CD8-positive, alpha-beta memory T cell (primary cell): Measurements from ENCODE around the gene RERE. TPM values are rescaled to one million over a fixed set of nuclear protein-coding genes. Genes with fewer than 3 reads are reported as not detected.

ENCODE experiments used
- CTCF ChIA-PET: fragments of 350-600 bp; sonication (Branson Sonifier 250); formaldehyde crosslinking; loops from one replicate; lab custom pipeline; 2021; ENCODE audit warnings: antibody characterized with exemption; lab: Charles Lee
- POLR2A ChIA-PET: fragments of 350-600 bp; sonication (Branson Sonifier 250); formaldehyde crosslinking; loops from one replicate; lab custom pipeline; 2021; ENCODE audit warnings: antibody characterized with exemption; lab: Charles Lee
- DNase-seq, 5 donors: peaks; one replicate each; pipeline versions ENCODE4 v3.0.0 to v3.0.0-alpha.2; 2020 to 2022; ENCODE audit warnings: mixed read lengths in 1 of 5
- H3K27ac ChIP-seq: one replicate; pipeline ENCODE4 v1.7.0; 2013; ENCODE audit warnings: low read depth, mild to moderate bottlenecking, low read length, moderate library complexity
- H3K27me3 ChIP-seq: 2 replicates; pipeline ENCODE4 v1.7.0; 2013; ENCODE audit warnings: low read length, mild to moderate bottlenecking; ENCODE audit not compliant: insufficient read depth, poor library complexity, severe bottlenecking
- H3K36me3 ChIP-seq: 2 replicates; pipeline ENCODE4 v1.7.0; 2013; ENCODE audit warnings: mild to moderate bottlenecking, low read length, moderate library complexity; ENCODE audit not compliant: insufficient read depth
- H3K4me1 ChIP-seq: 2 replicates; pipeline ENCODE4 v1.7.0; 2013; ENCODE audit warnings: mild to moderate bottlenecking, low read length, moderate library complexity; ENCODE audit not compliant: insufficient read depth
- H3K4me3 ChIP-seq: 2 replicates; pipeline ENCODE4 v1.7.0; 2013; ENCODE audit warnings: mild to moderate bottlenecking, low read length
- H3K9me3 ChIP-seq: 2 replicates; pipeline ENCODE4 v1.7.0; 2013; ENCODE audit warnings: mild to moderate bottlenecking, low read length
- H3K27ac Mint-ChIP-seq, 8 donors: one replicate each; pipeline ENCODE4 v1.8.0; 2020 to 2021; ENCODE audit warnings: mixed read lengths in 8 of 8, mild to moderate bottlenecking in 6 of 8, inconsistent platforms in 3 of 8, moderate library complexity in 3 of 8
- H3K27me3 Mint-ChIP-seq, 2 donors: one replicate each; pipeline ENCODE4 v1.8.0; 2020 to 2021; ENCODE audit warnings: mixed read lengths in 2 of 2, mild to moderate bottlenecking in 1 of 2, moderate library complexity in 1 of 2
- H3K36me3 Mint-ChIP-seq, 3 donors: one replicate each; pipeline ENCODE4 v1.8.0; 2020 to 2021; ENCODE audit warnings: mixed read lengths in 3 of 3, inconsistent platforms in 1 of 3, mild to moderate bottlenecking in 1 of 3
- H3K4me1 Mint-ChIP-seq, 3 donors: one replicate each; pipeline ENCODE4 v1.8.0; 2020 to 2021; ENCODE audit warnings: mixed read lengths in 3 of 3, inconsistent platforms in 1 of 3, mild to moderate bottlenecking in 1 of 3
- H3K4me3 Mint-ChIP-seq, 7 donors: one replicate each; pipeline ENCODE4 v1.8.0; 2020 to 2021; ENCODE audit warnings: mixed read lengths in 7 of 7, mild to moderate bottlenecking in 6 of 7, moderate library complexity in 4 of 7, inconsistent platforms in 2 of 7
- H3K9me3 Mint-ChIP-seq, 5 donors: one replicate each; pipeline ENCODE4 v1.8.0; 2020 to 2022; ENCODE audit warnings: mixed read lengths in 5 of 5, mild to moderate bottlenecking in 3 of 5, moderate library complexity in 2 of 5, inconsistent platforms in 1 of 5
- polyA plus RNA-seq: library from polyadenylated mRNA; unstranded; fragments of 300-500 nt; fragmentation: Illumina TruSeq; gene quantifications from one replicate; pipeline ENCODE4 v1.2.3, GENCODE V29; 2021
- total RNA-seq, 2 experiments: library from RNA; stranded (reverse); gene quantifications; one replicate each; pipeline ENCODE4 v1.2.3, GENCODE V29; 2021

The RERE gene
- total and polyA plus RNA-seq, 3 experiments from 2014 or later: 10.9 to 39.2 (median 37.9) TPM

- Mint-ChIP-seq H3K27me3 (no peaks in the 10 kb centered on the region), H3K4me3 (peak overlapping the region in 6 of 7 donors; percentile 35 to 76 (median 45)), H3K36me3 (peaks cover 0 to 12% (median 9%) of the 10 kb centered on the region in 3 donors), H3K4me1 (peaks cover 52 to 62% (median 53%) of the 10 kb centered on the region in 3 donors), H3K27ac (peak overlapping the region in 7 of 8 donors; percentile 43 to 77 (median 76)), H3K9me3 (no peaks in the 10 kb centered on the region)
- Histone ChIP-seq H3K4me1 (peaks cover 59% of the 10 kb centered on the region), H3K4me3 (no peak overlapping the region), H3K27me3 (no peaks in the 10 kb centered on the region), H3K36me3 (no peaks in the 10 kb centered on the region), H3K9me3 (no peaks in the 10 kb centered on the region), H3K27ac (peak overlapping the region; percentile 27)
- peak in 1 of 5 donors; percentile 23 for DNase-seq
- POLR2A ChIA-PET: interaction anchor here (0.6 to 1.2 kb wide), 5 partner anchors 54 to 1201 kb away, joined by 3 to 15 read pairs (median 3); no protein-coding TSS in a partner anchor
- CTCF ChIA-PET: no interaction called here
These were observed 296.9 kb downstream of the RERE start for GRCh38 chr1:8520483-8520966.

GRCh38 chr1:8519167-8519566 is 298.3 kb downstream of the RERE start:
- Histone ChIP-seq H3K36me3 (no peaks in the 10 kb centered on the region), H3K4me1 (peaks cover 50% of the 10 kb centered on the region), H3K27me3 (no peaks in the 10 kb centered on the region), H3K4me3 (no peak overlapping the region), H3K9me3 (no peaks in the 10 kb centered on the region), H3K27ac (no peak overlapping the region)
- no peak for DNase-seq
- H3K9me3 Mint-ChIP-seq: no peaks in the 10 kb centered on the region
- H3K4me1 Mint-ChIP-seq: peaks cover 52 to 64% (median 53%) of the 10 kb centered on the region in 3 donors
- ChIA-PET CTCF (no interaction called here), POLR2A (no interaction called here)
- H3K4me3 Mint-ChIP-seq: no peak overlapping the region
- peaks cover 0 to 12% (median 9%) of the 10 kb centered on the region in 3 donors for H3K36me3 Mint-ChIP-seq
- H3K27me3 Mint-ChIP-seq: no peaks in the 10 kb centered on the region
- H3K27ac Mint-ChIP-seq: peak overlapping the region in 4 of 8 donors; percentile 13 to 77 (median 48)

- Mint-ChIP-seq H3K36me3 (peaks cover 0 to 11% (median 7%) of the 10 kb centered on the region in 3 donors), H3K9me3 (no peaks in the 10 kb centered on the region), H3K27me3 (no peaks in the 10 kb centered on the region), H3K27ac (peak overlapping the region in 2 of 8 donors; percentile 76 to 77), H3K4me1 (peaks cover 50 to 64% (median 52%) of the 10 kb centered on the region in 3 donors), H3K4me3 (no peak overlapping the region)
- no peak for DNase-seq
- Histone ChIP-seq H3K4me1 (peaks cover 43% of the 10 kb centered on the region), H3K27me3 (no peaks in the 10 kb centered on the region), H3K36me3 (no peaks in the 10 kb centered on the region), H3K9me3 (no peaks in the 10 kb centered on the region), H3K4me3 (no peak overlapping the region), H3K27ac (peak overlapping the region; percentile 7)
- CTCF ChIA-PET: no interaction called here
- POLR2A ChIA-PET: no interaction called here
These were observed 299.0 kb downstream of the RERE start for GRCh38 chr1:8518490-8518801.

GRCh38 chr1:8517661-8518489 is 299.6 kb downstream of the RERE start:
- POLR2A ChIA-PET: interaction anchor here (0.8 kb wide), 1 partner anchor 7 kb away, joined by 3 read pairs; no protein-coding TSS in a partner anchor
- Histone ChIP-seq H3K27ac (peak overlapping the region; percentile 7), H3K4me1 (peaks cover 38% of the 10 kb centered on the region), H3K27me3 (no peaks in the 10 kb centered on the region), H3K36me3 (no peaks in the 10 kb centered on the region), H3K9me3 (no peaks in the 10 kb centered on the region), H3K4me3 (no peak overlapping the region)
- Mint-ChIP-seq H3K9me3 (no peaks in the 10 kb centered on the region), H3K4me1 (peaks cover 47 to 64% (median 52%) of the 10 kb centered on the region in 3 donors), H3K36me3 (peaks cover 0 to 9% (median 6%) of the 10 kb centered on the region in 3 donors), H3K27ac (peak overlapping the region in 5 of 8 donors; percentile 43 to 84 (median 69)), H3K27me3 (no peaks in the 10 kb centered on the region), H3K4me3 (no peak overlapping the region)
- CTCF ChIA-PET: no interaction called here
- peak in 1 of 5 donors; percentile 18 for DNase-seq

- peak in 1 of 5 donors; percentile 27 for DNase-seq
- Mint-ChIP-seq H3K4me3 (peak overlapping the region in 5 of 7 donors; percentile 5 to 60 (median 20)), H3K36me3 (peaks cover 0 to 6% (median 4%) of the 10 kb centered on the region in 3 donors), H3K27ac (peak overlapping the region in 6 of 8 donors; percentile 40 to 85 (median 60)), H3K9me3 (no peaks in the 10 kb centered on the region), H3K4me1 (peaks cover 49 to 65% (median 55%) of the 10 kb centered on the region in 3 donors), H3K27me3 (no peaks in the 10 kb centered on the region)
- Histone ChIP-seq H3K4me1 (peaks cover 44% of the 10 kb centered on the region), H3K27ac (no peak overlapping the region), H3K36me3 (no peaks in the 10 kb centered on the region), H3K4me3 (no peak overlapping the region), H3K27me3 (no peaks in the 10 kb centered on the region), H3K9me3 (no peaks in the 10 kb centered on the region)
- CTCF ChIA-PET: interaction anchor here (0.8 kb wide), 1 partner anchor 8 kb away, joined by 4 read pairs; no protein-coding TSS in a partner anchor
- POLR2A ChIA-PET: interaction anchor here (0.8 to 2.0 kb wide), 2 partner anchors 8 kb away, joined by 3 to 9 read pairs; no protein-coding TSS in a partner anchor
These were observed 300.5 kb downstream of the RERE start for GRCh38 chr1:8516793-8517556.

- CTCF ChIA-PET: interaction anchor here (0.8 kb wide), 1 partner anchor 9 kb away, joined by 4 read pairs; no protein-coding TSS in a partner anchor
- H3K4me3 Mint-ChIP-seq: peak overlapping the region in 1 of 7 donors; percentile 60
- POLR2A ChIA-PET: interaction anchor here (2.0 kb wide), 1 partner anchor 9 kb away, joined by 9 read pairs; no protein-coding TSS in a partner anchor
- peaks cover 0 to 8% (median 4%) of the 10 kb centered on the region in 3 donors for H3K36me3 Mint-ChIP-seq
- Histone ChIP-seq H3K4me3 (no peak overlapping the region), H3K9me3 (no peaks in the 10 kb centered on the region), H3K36me3 (no peaks in the 10 kb centered on the region), H3K27ac (no peak overlapping the region), H3K4me1 (peaks cover 47% of the 10 kb centered on the region), H3K27me3 (no peaks in the 10 kb centered on the region)
- peak overlapping the region in 3 of 8 donors; percentile 40 to 84 (median 63) for H3K27ac Mint-ChIP-seq
- H3K9me3 Mint-ChIP-seq: no peaks in the 10 kb centered on the region
- H3K4me1 Mint-ChIP-seq: peaks cover 50 to 64% (median 57%) of the 10 kb centered on the region in 3 donors
- H3K27me3 Mint-ChIP-seq: no peaks in the 10 kb centered on the region
- DNase-seq: no peak
These were observed 301.1 kb downstream of the RERE start for GRCh38 chr1:8516278-8516777.

- Histone ChIP-seq H3K4me1 (peaks cover 45% of the 10 kb centered on the region), H3K4me3 (no peak overlapping the region), H3K27ac (no peak overlapping the region), H3K9me3 (no peaks in the 10 kb centered on the region), H3K27me3 (no peaks in the 10 kb centered on the region), H3K36me3 (peaks cover 4% of the 10 kb centered on the region)
- no peak for DNase-seq
- ChIA-PET CTCF (no interaction called here), POLR2A (interaction anchor here (1.0 kb wide), 1 partner anchor 13 kb away, joined by 3 read pairs; no protein-coding TSS in a partner anchor)
- peak overlapping the region in 4 of 8 donors; percentile 21 to 68 (median 34) for H3K27ac Mint-ChIP-seq
- peaks cover 0 to 12% (median 2%) of the 10 kb centered on the region in 3 donors for H3K36me3 Mint-ChIP-seq
- H3K27me3 Mint-ChIP-seq: no peaks in the 10 kb centered on the region
- H3K4me1 Mint-ChIP-seq: peaks cover 33 to 50% (median 44%) of the 10 kb centered on the region in 3 donors
- peak overlapping the region in 3 of 7 donors; percentile 13 to 33 (median 26) for H3K4me3 Mint-ChIP-seq
- no peaks in the 10 kb centered on the region for H3K9me3 Mint-ChIP-seq
These were observed 304.9 kb downstream of the RERE start for GRCh38 chr1:8512504-8512903.
